Measurements from ENCODE around the gene SUN3. TPM values are rescaled to one million over a fixed set of nuclear protein-coding genes. Genes with fewer than 3 reads are reported as not detected.

The SUN3 gene
- total RNA-seq, 1 donor from 2014 or later, result not detected

DNA sequence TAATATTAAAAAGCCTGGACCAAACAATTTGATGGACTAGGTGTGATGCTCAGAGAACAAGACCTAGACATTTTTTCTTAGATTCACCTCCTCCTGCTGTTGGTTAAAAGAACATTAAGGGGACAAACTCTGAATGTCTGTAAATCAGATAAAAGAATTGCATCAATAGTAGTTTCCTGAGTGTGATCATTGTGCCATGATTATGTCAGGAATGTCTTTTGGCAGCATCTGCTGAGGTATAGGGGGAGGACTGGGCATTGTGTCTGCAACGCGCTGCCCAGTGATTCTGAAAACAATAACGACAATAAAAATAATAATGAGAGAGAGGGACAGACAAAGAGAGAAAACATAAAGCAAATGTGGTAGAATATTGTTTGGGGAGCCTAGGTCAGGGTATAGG lies 13.3 kb upstream of the SUN3 start:
- TF ChIP-seq, protein P1, sequence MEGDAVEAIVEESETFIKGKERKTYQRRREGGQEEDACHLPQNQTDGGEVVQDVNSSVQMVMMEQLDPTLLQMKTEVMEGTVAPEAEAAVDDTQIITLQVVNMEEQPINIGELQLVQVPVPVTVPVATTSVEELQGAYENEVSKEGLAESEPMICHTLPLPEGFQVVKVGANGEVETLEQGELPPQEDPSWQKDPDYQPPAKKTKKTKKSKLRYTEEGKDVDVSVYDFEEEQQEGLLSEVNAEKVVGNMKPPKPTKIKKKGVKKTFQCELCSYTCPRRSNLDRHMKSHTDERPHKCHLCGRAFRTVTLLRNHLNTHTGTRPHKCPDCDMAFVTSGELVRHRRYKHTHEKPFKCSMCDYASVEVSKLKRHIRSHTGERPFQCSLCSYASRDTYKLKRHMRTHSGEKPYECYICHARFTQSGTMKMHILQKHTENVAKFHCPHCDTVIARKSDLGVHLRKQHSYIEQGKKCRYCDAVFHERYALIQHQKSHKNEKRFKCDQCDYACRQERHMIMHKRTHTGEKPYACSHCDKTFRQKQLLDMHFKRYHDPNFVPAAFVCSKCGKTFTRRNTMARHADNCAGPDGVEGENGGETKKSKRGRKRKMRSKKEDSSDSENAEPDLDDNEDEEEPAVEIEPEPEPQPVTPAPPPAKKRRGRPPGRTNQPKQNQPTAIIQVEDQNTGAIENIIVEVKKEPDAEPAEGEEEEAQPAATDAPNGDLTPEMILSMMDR (IDR thresholded peaks at IDR 0.05), result no peak

DNA sequence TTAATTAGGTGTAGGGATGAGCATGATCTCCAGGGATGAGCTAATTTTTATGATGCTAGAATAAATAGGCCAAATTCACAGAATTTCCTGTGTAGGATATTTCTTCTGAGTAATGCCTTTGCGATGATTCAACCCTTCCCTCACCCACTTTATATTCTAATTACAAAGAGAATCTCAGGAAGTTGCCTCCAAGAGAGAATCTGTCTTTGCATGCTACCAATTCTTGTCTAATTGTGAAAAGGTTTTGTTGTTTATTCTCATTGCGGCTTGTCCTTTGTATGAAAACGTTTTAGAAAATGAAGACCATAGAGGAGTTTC lies 12.7 kb upstream of the SUN3 start:
- Mint-ChIP-seq H3K4me3 (ENCODE audit: unreplicated experiment) (no peak overlapping the region), H3K27me3 (ENCODE audit: low read depth) (peaks cover 16% of the 10 kb centered on the region), H3K27ac (ENCODE audit: unreplicated experiment) (no peak overlapping the region)

More for the DNA sequence above, 13.3 kb upstream of the SUN3 start:
- Mint-ChIP-seq H3K9me3 (ENCODE audit: low read depth) (no peaks in the 10 kb centered on the region), H3K4me1 (ENCODE audit: low read depth) (peaks cover 11% of the 10 kb centered on the region), H3K27ac (ENCODE audit: unreplicated experiment) (no peak overlapping the region), H3K4me3 (ENCODE audit: unreplicated experiment) (no peak overlapping the region), H3K27me3 (ENCODE audit: low read depth) (peaks cover 10% of the 10 kb centered on the region), H3K36me3 (ENCODE audit: low read depth) (no peaks in the 10 kb centered on the region)
- no peak for DNase-seq (ENCODE audit: low spot score)

DNA sequence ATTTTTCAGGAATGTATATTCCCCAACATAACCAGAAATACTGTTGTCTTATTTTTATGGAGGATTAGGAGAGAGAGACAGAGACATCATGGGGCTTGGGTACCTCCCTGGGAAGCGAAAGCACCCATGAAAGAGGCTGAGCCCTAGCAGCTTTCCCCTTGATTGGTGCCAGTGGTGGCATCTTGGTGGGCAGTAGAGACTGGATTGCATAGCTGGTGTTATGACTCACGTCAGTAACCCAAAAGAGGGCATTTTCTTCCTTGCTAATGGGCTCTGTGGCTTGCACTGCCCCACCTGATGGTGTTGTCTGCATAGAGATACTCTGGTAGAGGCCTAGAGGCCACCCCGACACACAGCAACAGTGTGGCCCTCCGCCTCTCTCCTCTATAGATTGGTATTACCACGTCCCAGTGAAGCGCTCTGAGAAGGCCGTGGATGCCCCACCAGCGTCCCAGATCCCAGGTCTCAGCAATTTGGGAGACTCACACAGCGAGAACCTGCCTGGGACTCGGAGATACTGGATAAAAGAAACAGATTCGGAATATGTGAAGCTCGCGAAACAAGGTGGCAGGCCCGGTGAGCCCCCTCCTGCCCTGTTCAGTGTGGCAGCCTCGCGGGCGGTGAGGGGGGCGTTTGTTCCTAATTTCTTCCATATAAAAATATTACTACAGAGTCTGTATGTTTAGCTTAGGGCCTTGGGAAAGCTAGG lies 12.2 kb upstream of the SUN3 start:
- Mint-ChIP-seq H3K27me3 (ENCODE audit: low read depth) (peaks cover 18% of the 10 kb centered on the region), H3K27ac (ENCODE audit: unreplicated experiment) (no peak overlapping the region)

More for the DNA sequence above, 12.7 kb upstream of the SUN3 start:
- DNase-seq (ENCODE audit: low spot score), result no peak
- no peaks in the 10 kb centered on the region for H3K9me3 Mint-ChIP-seq (ENCODE audit: low read depth)
- peaks cover 11% of the 10 kb centered on the region for H3K4me1 Mint-ChIP-seq (ENCODE audit: low read depth)
- no peaks in the 10 kb centered on the region for H3K36me3 Mint-ChIP-seq (ENCODE audit: low read depth)
- TF ChIP-seq, protein P1 (IDR thresholded peaks at IDR 0.05), result no peak

DNA sequence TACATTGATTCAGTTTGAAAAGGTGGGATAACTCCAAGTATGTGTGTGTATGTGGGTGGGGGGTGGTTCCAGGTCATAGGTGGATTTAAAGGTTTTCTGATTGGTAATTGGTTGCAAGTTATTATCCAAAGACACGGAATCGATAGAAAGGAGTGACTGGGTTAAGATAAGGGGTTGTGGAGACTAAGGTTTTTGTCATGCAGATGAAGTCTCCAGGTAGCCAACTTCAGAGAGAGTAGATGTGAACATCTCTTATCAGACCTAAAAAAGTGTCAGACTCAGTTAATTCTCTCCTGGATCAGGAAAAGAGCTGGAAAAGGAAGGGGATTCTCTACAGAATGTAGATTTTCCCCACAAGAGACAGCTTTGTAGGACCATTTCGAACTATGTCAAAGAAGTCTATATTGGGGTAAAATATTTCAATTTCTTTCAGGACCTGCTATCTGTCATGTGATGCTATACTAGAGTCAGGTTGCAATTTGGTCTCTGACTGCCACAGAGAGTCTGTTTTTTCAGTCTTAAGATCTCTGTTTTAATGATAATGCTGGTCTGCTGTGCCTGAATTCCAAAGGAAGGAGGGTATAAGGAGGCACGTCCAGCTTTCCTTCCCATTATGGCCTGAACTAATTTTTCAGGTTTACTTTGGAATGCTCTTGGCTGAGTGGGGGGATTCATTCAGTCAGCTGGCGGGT lies 10.1 kb upstream of the SUN3 start:
- TF ChIP-seq, protein P1 (IDR thresholded peaks at IDR 0.05), result no peak
- no peaks in the 10 kb centered on the region for H3K9me3 Mint-ChIP-seq (ENCODE audit: low read depth)
- no peaks in the 10 kb centered on the region for H3K36me3 Mint-ChIP-seq (ENCODE audit: low read depth)
- no peak overlapping the region for H3K27ac Mint-ChIP-seq (ENCODE audit: unreplicated experiment)
- H3K4me3 Mint-ChIP-seq (ENCODE audit: unreplicated experiment), result no peak overlapping the region
- H3K27me3 Mint-ChIP-seq (ENCODE audit: low read depth), result peaks cover 24% of the 10 kb centered on the region
- DNase-seq (ENCODE audit: low spot score), result no peak
- H3K4me1 Mint-ChIP-seq (ENCODE audit: low read depth), result peaks cover 17% of the 10 kb centered on the region

More for the DNA sequence above, 12.2 kb upstream of the SUN3 start:
- TF ChIP-seq, protein P1 (IDR thresholded peaks at IDR 0.05), result no peak
- peaks cover 13% of the 10 kb centered on the region for H3K4me1 Mint-ChIP-seq (ENCODE audit: low read depth)
- no peaks in the 10 kb centered on the region for H3K9me3 Mint-ChIP-seq (ENCODE audit: low read depth)
- no peak for DNase-seq (ENCODE audit: low spot score)
- no peak overlapping the region for H3K4me3 Mint-ChIP-seq (ENCODE audit: unreplicated experiment)
- H3K36me3 Mint-ChIP-seq (ENCODE audit: low read depth), result no peaks in the 10 kb centered on the region

DNA sequence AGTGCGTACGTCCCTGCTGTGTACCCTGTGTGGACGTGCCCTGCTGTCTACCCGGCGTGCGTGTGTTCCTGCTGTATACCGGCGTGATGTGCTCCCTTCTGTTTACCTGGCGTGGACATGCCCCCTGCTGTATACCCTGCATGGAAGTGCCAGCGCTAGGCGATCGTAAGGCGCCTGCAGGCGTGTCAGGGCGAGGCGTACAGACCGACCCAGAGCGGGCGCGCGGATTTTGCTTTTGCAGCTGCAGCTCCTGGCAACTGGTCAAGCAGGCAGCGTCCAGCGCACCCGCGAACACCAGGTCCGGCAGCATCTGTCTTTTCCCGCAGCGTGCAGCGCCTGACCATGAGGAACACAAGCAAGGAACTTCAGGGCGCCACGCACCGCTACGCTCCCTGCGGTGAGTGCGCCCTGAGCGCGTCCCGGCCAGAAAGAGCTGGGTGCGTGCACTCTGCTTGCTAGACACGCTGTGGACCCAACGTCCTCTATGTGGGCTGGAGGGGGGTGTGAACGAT lies 7.1 kb upstream of the SUN3 start:
- TF ChIP-seq, protein P1 (IDR thresholded peaks at IDR 0.05), result no peak
- H3K36me3 Mint-ChIP-seq (ENCODE audit: low read depth), result no peaks in the 10 kb centered on the region
- peaks cover 34% of the 10 kb centered on the region for H3K27me3 Mint-ChIP-seq (ENCODE audit: low read depth)
- DNase-seq (ENCODE audit: low spot score), result peak; percentile 91
- peak overlapping the region; percentile 77 for H3K4me3 Mint-ChIP-seq (ENCODE audit: unreplicated experiment)
- no peaks in the 10 kb centered on the region for H3K9me3 Mint-ChIP-seq (ENCODE audit: low read depth)
- H3K4me1 Mint-ChIP-seq (ENCODE audit: low read depth), result peaks cover 6% of the 10 kb centered on the region
- H3K27ac Mint-ChIP-seq (ENCODE audit: unreplicated experiment), result peak overlapping the region; percentile 41
